K562 (cell line): ENCODE measurements around the gene WFIKKN1. TPM values are rescaled to one million over a fixed set of nuclear protein-coding genes. Genes with fewer than 3 reads are reported as not detected.

ENCODE experiments used
- ARHGAP35 ChIP-seq: fragments of 450-650 bp; IDR thresholded peaks from 2 replicates; pipeline ENCODE4 v1.6.1; 2018; ENCODE audit not compliant: partially characterized antibody
- ARNT ChIP-seq, 2 experiments: fragments of 450-650 bp; IDR thresholded peaks; 2 replicates each; pipeline ENCODE4 v1.6.1; 2016; ENCODE audit warnings: mild to moderate bottlenecking in 1 of 2
- CHCHD3 ChIP-seq: fragments of 250-450 bp; sonication (Bioruptor Pico); IDR thresholded peaks from 2 replicates; pipeline ENCODE4 v2.1.2; 2022; ENCODE audit warnings: mild to moderate bottlenecking
- CHD2 ChIP-seq: IDR thresholded peaks from 2 replicates; pipeline ENCODE4 v1.6.1; 2011; ENCODE audit warnings: low read depth, low read length
- CREBBP ChIP-seq: IDR thresholded peaks from one replicate; pipeline ENCODE4 v1.6.1; 2012; ENCODE audit warnings: low read depth, mild to moderate bottlenecking, control low read depth, inconsistent platforms, low read length
- DDX20 ChIP-seq: fragments of 450-650 bp; IDR thresholded peaks from 2 replicates; pipeline ENCODE4 v1.6.1; 2016; ENCODE audit warnings: missing genetic modification characterization, low read depth, mild to moderate bottlenecking, missing compliant biosample characterization, moderate library complexity
- ESRRB ChIP-seq: fragments of 250-450 bp; sonication (Bioruptor Pico); IDR thresholded peaks from 2 replicates; pipeline ENCODE4 v1.5.0; 2020; ENCODE audit warnings: mild to moderate bottlenecking, moderate library complexity, borderline replicate concordance
- ETS2 ChIP-seq: IDR thresholded peaks from 2 replicates; pipeline ENCODE4 v1.6.1; 2016; ENCODE audit warnings: borderline replicate concordance, missing genetic modification characterization, mild to moderate bottlenecking, moderate library complexity, missing compliant biosample characterization; ENCODE audit not compliant: poor library complexity, severe bottlenecking
- HDAC1 ChIP-seq, 2 experiments: fragments of 450-650 bp; IDR thresholded peaks; 2 replicates each; pipeline ENCODE4 v1.6.1; 2016 to 2017; ENCODE audit warnings: inconsistent platforms in 1 of 2, mild to moderate bottlenecking in 1 of 2, moderate library complexity in 1 of 2
- NFATC3 ChIP-seq: fragments of 450-650 bp; IDR thresholded peaks from 2 replicates; pipeline ENCODE4 v1.6.1; 2017; ENCODE audit warnings: mild to moderate bottlenecking
- TARDBP ChIP-seq: fragments of 450-650 bp; IDR thresholded peaks from 2 replicates; pipeline ENCODE4 v1.6.1; 2016
- XRCC3 ChIP-seq: fragments of 450-650 bp; IDR thresholded peaks from 2 replicates; pipeline ENCODE4 v1.6.1; 2017; ENCODE audit warnings: mild to moderate bottlenecking, moderate library complexity
- ZFP36 ChIP-seq: fragments of 150-350 bp; IDR thresholded peaks from 2 replicates; pipeline ENCODE4 v1.6.1; 2018; ENCODE audit warnings: low read length, low read depth; ENCODE audit not compliant: partially characterized antibody
- ZNF197 ChIP-seq: fragments of 200-800 bp; sonication (Bioruptor generic); IDR thresholded peaks from 2 replicates; pipeline ENCODE4 v1.6.1; 2016; ENCODE audit warnings: low read depth, missing genetic modification characterization, missing compliant biosample characterization
- ZNF23 ChIP-seq: fragments of 250-450 bp; sonication (Bioruptor Pico); IDR thresholded peaks from 2 replicates; pipeline ENCODE4 v1.4.0; 2020; ENCODE audit warnings: mild to moderate bottlenecking
- ZNF583 ChIP-seq: fragments of 250-450 bp; sonication (Bioruptor Pico); IDR thresholded peaks from 2 replicates; pipeline ENCODE4 v1.4.0; 2020
- ZNF668 ChIP-seq: fragments of 250-450 bp; sonication (Bioruptor Pico); IDR thresholded peaks from 2 replicates; pipeline ENCODE4 v1.8.0; 2022; ENCODE audit warnings: mild to moderate bottlenecking, inconsistent platforms
- ZNF699 ChIP-seq: fragments of 250-450 bp; sonication (Bioruptor Pico); IDR thresholded peaks from 2 replicates; pipeline ENCODE4 v1.8.0; 2021; ENCODE audit warnings: mild to moderate bottlenecking, moderate library complexity; ENCODE audit not compliant: insufficient replicate concordance
- polyA plus RNA-seq, 8 experiments: library from polyadenylated mRNA; depleted of rRNA in 4 of 8; stranded (reverse) in 5 of 8; unstranded in 3 of 8; fragments of >200 nt; fragmentation: Nextera tagmentation in 2 of 8; fragmentation: Illumina TruSeq in 1 of 8; extraction: Ambion mirVana in 2 of 8; extraction: Trizol in 1 of 8; gene quantifications; 2 replicates each; pipeline versions ENCODE4 v1.2.1 to v1.2.3, GENCODE V29; 2011 to 2014; ENCODE audit warnings: inconsistent platforms in 1 of 8, missing spikeins in 1 of 8
- total RNA-seq, 7 experiments: library from RNA; depleted of rRNA in 6 of 7; stranded (reverse); fragments of >200 nt in 6 of 7; fragmentation: Illumina TruSeq in 2 of 7; extraction: Trizol in 2 of 7; gene quantifications; 2 replicates each; pipeline versions ENCODE4 v1.2.1 to v1.2.3, GENCODE V29; 2011 to 2021; ENCODE audit warnings: low replicate concordance in 1 of 7
- TF ChIP-seq, protein P1 (sequence below): sonication (generic); formaldehyde crosslinking; IDR thresholded peaks from 2 replicates; pipeline ENCODE4 v1.8.0; 2022; ENCODE audit warnings: mild to moderate bottlenecking, missing genetic modification reagents, borderline replicate concordance
- TF ChIP-seq, protein P2 (sequence below): fragments of 250-450 bp; sonication (Bioruptor Pico); IDR thresholded peaks from 2 replicates; pipeline ENCODE4 v1.8.0; 2021; ENCODE audit warnings: moderate library complexity, mild to moderate bottlenecking, inconsistent platforms
- TF ChIP-seq, protein P3 (sequence below): fragments of 450-650 bp; IDR thresholded peaks from 2 replicates; pipeline ENCODE4 v1.6.1; 2016; ENCODE audit warnings: mild to moderate bottlenecking
- TF ChIP-seq, protein P4 (sequence below): fragments of 450-650 bp; formaldehyde crosslinking; IDR thresholded peaks from 2 replicates; pipeline ENCODE4 v1.4.0; 2022; ENCODE audit warnings: missing genetic modification characterization
- TF ChIP-seq, protein P5 (sequence below): fragments of 450-650 bp; formaldehyde crosslinking; conservative IDR thresholded peaks from 2 replicates; pipeline ENCODE4 v1.4.0; 2022; ENCODE audit warnings: mild to moderate bottlenecking, missing genetic modification characterization

WFIKKN1 gene
- total and polyA plus RNA-seq, 9 of the 15 experiments (the other 6 are each of a cell fraction or from before 2014, with no cell fraction given), result 0.14 to 1.1 (median 0.50) TPM; not detected in 4

DNA sequence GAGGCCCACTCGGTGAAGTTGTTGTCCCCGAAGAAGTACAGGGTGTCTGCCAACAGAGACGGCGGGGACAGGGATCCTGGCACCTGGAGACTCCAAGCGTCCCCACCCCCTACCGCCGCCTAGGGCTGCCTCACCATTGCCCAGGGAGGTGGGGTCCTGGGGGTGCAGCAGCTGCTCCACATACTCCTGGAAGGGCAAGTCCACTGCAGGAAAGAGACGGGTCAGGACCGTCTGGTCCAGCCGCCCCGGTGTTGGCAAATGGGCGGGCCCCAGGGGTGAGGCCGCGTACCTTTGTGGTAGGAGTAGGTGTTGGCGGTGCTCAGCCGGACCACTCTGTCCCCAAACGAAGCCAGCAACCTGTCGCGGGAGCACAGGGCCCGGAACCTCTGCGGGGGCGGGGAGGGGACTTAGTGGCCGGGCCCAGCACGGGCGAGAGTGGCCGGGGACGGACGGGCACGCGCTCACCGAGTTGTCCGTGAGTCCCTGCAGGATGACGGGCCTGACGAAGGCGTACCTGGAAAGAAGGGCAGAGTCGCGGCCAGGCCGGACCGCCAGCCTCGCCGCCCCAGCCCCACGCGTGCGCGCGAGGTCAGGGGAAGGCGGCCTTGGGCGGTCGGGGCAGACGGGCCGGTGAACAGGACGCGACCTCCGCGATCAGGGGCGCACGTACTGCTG, 52.7 kb downstream of the WFIKKN1 start (continued):
- TF ChIP-seq, protein P1, sequence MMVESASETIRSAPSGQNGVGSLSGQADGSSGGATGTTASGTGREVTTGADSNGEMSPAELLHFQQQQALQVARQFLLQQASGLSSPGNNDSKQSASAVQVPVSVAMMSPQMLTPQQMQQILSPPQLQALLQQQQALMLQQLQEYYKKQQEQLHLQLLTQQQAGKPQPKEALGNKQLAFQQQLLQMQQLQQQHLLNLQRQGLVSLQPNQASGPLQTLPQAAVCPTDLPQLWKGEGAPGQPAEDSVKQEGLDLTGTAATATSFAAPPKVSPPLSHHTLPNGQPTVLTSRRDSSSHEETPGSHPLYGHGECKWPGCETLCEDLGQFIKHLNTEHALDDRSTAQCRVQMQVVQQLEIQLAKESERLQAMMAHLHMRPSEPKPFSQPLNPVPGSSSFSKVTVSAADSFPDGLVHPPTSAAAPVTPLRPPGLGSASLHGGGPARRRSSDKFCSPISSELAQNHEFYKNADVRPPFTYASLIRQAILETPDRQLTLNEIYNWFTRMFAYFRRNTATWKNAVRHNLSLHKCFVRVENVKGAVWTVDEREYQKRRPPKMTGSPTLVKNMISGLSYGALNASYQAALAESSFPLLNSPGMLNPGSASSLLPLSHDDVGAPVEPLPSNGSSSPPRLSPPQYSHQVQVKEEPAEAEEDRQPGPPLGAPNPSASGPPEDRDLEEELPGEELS (CRISPR knock-in tag), result no peak; the same call in 1 of the 2 replicates
- TF ChIP-seq ZNF583 (CRISPR knock-in tag) (no peak), ZNF668 (no peak), ETS2 (no peak), CHD2 (peak; percentile 59; the same call in 1 of the 2 replicates), CREBBP (no peak), TARDBP (no peak), DDX20 (no peak), XRCC3 (no peak), ESRRB (CRISPR knock-in tag) (no peak), ZNF197 (CRISPR knock-in tag) (no peak), ARNT (IDR thresholded peaks at IDR 0.05) (no peak), HDAC1 (IDR thresholded peaks at IDR 0.05) (peak in 1 of 2 experiments; percentile 31; a peak in 1 of 4 replicates), ZFP36 (no peak), ZNF699 (no peak), ARHGAP35 (no peak), NFATC3 (no peak), CHCHD3 (CRISPR knock-in tag) (no peak), ZNF23 (CRISPR knock-in tag) (no peak; the same call in 1 of the 2 replicates)
- TF ChIP-seq, protein P2, sequence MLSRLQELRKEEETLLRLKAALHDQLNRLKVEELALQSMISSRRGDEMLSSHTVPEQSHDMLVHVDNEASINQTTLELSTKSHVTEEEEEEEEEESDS (CRISPR knock-in tag), result no peak
- TF ChIP-seq, protein P3, sequence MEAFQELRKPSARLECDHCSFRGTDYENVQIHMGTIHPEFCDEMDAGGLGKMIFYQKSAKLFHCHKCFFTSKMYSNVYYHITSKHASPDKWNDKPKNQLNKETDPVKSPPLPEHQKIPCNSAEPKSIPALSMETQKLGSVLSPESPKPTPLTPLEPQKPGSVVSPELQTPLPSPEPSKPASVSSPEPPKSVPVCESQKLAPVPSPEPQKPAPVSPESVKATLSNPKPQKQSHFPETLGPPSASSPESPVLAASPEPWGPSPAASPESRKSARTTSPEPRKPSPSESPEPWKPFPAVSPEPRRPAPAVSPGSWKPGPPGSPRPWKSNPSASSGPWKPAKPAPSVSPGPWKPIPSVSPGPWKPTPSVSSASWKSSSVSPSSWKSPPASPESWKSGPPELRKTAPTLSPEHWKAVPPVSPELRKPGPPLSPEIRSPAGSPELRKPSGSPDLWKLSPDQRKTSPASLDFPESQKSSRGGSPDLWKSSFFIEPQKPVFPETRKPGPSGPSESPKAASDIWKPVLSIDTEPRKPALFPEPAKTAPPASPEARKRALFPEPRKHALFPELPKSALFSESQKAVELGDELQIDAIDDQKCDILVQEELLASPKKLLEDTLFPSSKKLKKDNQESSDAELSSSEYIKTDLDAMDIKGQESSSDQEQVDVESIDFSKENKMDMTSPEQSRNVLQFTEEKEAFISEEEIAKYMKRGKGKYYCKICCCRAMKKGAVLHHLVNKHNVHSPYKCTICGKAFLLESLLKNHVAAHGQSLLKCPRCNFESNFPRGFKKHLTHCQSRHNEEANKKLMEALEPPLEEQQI, result no peak
- TF ChIP-seq, protein P4, sequence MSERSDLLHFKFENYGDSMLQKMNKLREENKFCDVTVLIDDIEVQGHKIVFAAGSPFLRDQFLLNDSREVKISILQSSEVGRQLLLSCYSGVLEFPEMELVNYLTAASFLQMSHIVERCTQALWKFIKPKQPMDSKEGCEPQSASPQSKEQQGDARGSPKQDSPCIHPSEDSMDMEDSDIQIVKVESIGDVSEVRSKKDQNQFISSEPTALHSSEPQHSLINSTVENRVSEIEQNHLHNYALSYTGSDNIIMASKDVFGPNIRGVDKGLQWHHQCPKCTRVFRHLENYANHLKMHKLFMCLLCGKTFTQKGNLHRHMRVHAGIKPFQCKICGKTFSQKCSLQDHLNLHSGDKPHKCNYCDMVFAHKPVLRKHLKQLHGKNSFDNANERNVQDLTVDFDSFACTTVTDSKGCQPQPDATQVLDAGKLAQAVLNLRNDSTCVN (CRISPR knock-in tag), result no peak
- TF ChIP-seq, protein P5, sequence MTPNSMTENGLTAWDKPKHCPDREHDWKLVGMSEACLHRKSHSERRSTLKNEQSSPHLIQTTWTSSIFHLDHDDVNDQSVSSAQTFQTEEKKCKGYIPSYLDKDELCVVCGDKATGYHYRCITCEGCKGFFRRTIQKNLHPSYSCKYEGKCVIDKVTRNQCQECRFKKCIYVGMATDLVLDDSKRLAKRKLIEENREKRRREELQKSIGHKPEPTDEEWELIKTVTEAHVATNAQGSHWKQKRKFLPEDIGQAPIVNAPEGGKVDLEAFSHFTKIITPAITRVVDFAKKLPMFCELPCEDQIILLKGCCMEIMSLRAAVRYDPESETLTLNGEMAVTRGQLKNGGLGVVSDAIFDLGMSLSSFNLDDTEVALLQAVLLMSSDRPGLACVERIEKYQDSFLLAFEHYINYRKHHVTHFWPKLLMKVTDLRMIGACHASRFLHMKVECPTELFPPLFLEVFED (CRISPR knock-in tag), result 0 out of 2 replicates have a peak, but pooled peaks have one; percentile 53
